ENCODE measurements around the gene ADIG.

Gene ADIG

DNA sequence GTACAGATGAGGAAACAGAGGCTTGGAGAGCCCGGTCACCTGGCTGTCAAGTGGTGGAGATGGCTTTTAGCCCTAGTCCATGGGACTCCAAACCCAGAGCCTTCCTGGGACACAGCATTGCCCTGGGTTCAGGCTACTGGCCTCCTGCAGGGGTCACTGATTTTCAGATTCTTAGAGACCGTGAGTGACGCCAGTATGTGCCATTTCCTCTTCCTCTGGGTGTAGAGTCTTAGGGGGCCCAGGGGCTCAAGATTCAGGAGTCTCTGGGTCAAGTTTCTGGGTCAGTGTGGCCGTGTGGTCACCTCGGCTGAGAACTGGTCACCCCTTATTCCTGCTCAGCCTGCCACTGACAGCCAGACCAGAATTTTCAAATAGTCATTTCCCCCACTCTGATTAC, 21.2 kb downstream of the ADIG start:
- no peak for DNase-seq (ENCODE audit: low spot score)

- no peak for DNase-seq (ENCODE audit: low spot score)
These were observed 22.3 kb downstream of the ADIG start for GRCh38 chr20:38603286-38603685.

- no peak for DNase-seq (ENCODE audit: low spot score)
These were observed 23.9 kb downstream of the ADIG start for GRCh38 chr20:38604873-38605303.

DNA sequence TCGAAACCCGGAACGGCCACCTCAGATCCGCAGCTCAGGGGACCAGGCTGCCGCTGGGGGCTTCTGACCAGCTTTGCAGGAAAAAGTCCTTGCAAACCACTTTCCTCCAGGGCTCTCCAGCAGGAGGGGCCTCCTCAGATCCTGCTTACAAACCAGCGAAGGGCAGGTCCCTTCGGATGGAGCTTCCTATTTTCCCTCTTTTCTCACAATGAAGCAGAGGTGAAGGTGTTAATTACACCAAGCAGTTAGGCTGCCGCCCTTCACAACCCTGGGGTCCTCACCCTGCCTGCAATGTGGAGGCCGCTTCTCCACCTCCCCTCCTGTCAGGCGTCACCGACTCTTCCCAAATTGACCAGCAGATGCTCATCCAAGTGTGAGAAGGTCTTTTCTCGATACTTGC, 26.4 kb downstream of the ADIG start:
- DNase-seq (ENCODE audit: low spot score) = no peak

GRCh38 chr20:38608188-38608587, 27.2 kb downstream of the ADIG start:
- no peak for DNase-seq (ENCODE audit: low spot score)

DNA sequence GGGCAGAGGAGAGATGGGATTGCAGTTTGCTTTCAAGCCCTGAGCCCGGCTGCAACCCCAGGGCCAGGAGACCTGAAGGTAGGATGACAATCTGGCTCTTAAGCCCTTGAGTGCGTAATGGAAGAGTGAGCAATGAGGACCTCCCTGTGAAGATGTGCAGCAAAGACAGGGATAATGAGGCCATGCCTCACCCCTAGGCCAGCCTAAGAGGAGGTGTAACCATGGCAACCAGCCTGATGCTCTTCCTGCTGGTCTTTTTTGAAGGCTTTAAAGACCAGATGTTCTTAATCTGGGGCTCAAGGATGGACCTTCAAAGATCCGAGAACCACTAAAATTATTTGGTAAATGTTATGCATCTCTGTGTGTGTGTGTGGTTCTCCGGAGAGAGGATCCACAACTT, 28.8 kb downstream of the ADIG start:
- DNase-seq (ENCODE audit: low spot score) = no peak

DNA sequence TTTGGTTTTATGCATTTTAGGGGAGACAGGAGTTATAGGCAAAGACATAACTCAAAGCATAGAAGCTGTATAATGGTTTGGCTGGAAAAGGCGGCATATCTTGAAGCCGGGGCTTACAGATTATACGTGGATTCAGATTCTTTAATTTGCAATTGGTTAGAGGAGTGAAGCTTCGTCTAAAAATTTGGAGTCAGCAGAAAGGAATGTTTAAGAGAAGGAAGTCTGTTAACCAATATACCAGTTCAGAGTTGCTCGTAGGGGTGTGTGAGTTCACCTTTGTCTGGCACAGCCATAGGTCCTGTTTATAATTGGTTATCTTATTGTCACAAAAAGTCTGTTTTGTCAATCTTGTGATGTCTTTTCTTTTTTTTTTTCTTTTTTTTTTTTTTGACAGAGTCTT, 29.5 kb downstream of the ADIG start:
- no peak for DNase-seq (ENCODE audit: low spot score)

- no peak for DNase-seq (ENCODE audit: low spot score)
These were observed 31.9 kb downstream of the ADIG start for GRCh38 chr20:38612751-38613515.

GRCh38 chr20:38615283-38615682, 34.3 kb downstream of the ADIG start:
- no peak for DNase-seq (ENCODE audit: low spot score)

- no peak for DNase-seq (ENCODE audit: low spot score)
These were observed 35.5 kb downstream of the ADIG start for GRCh38 chr20:38616457-38616856.

DNA sequence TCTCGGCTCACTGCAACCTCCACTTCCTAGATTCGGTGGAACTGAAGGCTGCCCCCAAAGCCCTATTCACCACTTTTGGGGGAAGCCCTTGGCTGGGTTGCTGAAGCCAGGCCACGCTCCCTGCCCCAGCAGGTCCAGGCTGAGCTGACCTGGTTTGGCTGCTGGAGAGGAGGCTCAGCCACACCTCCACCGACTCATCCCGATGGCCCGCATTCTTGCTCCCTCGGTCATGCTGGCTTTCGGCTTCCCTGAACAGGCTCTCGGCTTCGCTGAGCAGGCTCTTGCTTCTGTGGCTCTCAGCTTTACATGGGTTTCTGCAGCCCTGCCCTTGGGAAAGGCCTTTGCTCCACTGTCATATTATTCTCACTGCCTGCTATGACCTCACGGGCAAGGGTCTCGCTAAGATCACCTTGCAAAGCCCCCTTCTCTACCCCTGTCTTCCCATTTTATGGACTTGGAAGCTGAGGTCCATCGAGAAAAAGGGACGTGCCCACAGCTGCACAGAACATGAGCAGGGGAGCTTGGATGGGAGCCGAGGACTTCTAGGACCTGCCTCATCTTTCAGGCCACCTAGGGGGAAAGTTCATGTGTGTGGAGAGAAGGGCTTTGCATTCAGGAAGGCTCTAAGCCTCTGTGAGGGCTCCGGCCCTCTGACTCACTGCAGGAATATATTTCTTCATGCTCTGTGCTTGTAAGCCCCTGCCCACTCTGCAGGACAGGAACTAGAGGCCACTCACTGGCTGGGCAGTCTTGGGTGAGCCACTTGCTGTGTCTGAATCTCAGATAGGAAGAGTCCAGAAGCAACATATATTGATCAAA, 36.2 kb downstream of the ADIG start:
- no peak for DNase-seq (ENCODE audit: low spot score)

- no peak for DNase-seq (ENCODE audit: low spot score)
These were observed 36.8 kb downstream of the ADIG start for GRCh38 chr20:38617830-38618196.

DNA sequence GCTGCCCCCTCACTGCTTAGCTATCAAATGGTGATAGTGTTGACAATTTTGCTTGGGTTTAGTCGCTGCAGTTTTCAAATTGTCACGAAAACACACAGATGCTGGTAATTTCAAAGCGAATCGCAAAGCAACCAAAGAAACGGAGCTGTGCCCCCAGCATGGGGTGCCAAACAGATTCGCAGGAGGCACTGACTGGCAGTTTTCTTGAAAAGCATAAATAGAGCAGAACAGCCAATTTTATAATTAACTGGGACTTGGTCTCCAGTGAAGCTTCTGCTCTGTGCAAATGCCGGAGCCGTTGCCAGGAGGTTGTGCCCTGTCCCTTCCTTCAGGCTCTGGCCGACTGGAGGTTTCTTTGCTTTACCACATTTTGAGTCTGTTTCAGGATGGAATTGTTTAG, 39.4 kb downstream of the ADIG start:
- DNase-seq (ENCODE audit: low spot score) = no peak

GRCh38 chr20:38623061-38623460, 42.1 kb downstream of the ADIG start:
- DNase-seq (ENCODE audit: low spot score) = no peak

- DNase-seq (ENCODE audit: low spot score) = no peak
These were observed 43.1 kb downstream of the ADIG start for GRCh38 chr20:38624084-38624483.

- DNase-seq (ENCODE audit: low spot score) = no peak
These were observed 44.9 kb downstream of the ADIG start for GRCh38 chr20:38625896-38626295.

- DNase-seq (ENCODE audit: low spot score) = no peak
These were observed 46.1 kb downstream of the ADIG start for GRCh38 chr20:38626921-38627659.

GRCh38 chr20:38628580-38629470, 47.8 kb downstream of the ADIG start:
- no peak for DNase-seq (ENCODE audit: low spot score)

DNA sequence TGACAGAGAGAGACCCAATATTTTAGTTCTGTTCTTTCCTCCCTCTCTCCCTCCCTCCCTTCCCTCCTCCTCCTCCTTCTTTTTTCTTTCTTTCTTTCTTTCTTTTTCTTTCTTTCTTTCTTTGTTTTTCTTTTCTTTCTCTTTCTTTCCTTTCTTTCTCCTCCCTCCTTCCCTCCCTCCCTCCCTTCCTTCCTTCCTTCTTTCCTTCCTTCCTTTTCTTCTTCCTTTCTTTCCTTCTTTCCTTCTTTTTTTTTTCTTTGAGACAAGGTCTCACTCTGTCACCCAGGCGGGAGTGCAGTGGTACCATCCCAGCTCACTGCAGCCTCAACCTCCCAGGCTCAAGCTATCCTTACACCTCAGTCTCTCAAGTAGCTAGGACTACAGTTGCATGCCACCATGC, 49.0 kb downstream of the ADIG start:
- DNase-seq (ENCODE audit: low spot score) = no peak

DNA sequence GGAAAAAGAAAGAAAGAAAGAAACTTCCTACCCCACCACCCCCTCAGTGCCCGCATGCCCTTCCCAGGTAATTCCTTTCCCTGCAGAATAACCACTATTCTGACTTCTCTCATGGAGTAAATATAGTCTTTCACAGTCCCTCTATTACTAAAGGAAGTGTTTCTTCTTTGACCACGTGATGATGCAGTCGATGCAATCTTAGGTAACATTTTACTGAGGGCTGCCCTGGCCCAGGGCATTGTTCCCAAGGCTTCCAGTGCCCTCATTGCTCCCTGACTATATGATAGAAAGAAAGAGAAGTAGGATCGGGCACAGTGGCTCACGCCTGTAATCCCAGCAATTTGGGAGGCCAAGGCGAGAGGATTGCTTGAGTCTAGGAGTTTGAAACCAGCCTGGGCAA, 49.7 kb downstream of the ADIG start:
- no peak for DNase-seq (ENCODE audit: low spot score)

- no peak for DNase-seq (ENCODE audit: low spot score)
These were observed 50.4 kb downstream of the ADIG start for GRCh38 chr20:38631155-38632022.
